Stimulated activated CD8-positive, alpha-beta memory T cell treated with anti-CD3 and anti-CD28 coated beads, Interleukin-12 subunit alpha, Interleukin-12 subunit beta, amount 100 ng/mL, for 4 hours (primary cell): ENCODE measurements around the gene LINGO3.

ENCODE experiments used
- DNase-seq: peaks from one replicate; pipeline ENCODE4 v3.0.0-alpha.2; 2020; ENCODE audit warnings: low read depth

The LINGO3 gene

GRCh38 chr19:2261438-2262172, 46.3 kb downstream of the LINGO3 start:
- DNase-seq: no peak

GRCh38 chr19:2260341-2260805, 47.6 kb downstream of the LINGO3 start:
- DNase-seq: no peak

GRCh38 chr19:2259336-2259735, 48.6 kb downstream of the LINGO3 start:
- no peak for DNase-seq
